H7 (cell line): Measurements from ENCODE around the gene DMAC1. TPM values are rescaled to one million over a fixed set of nuclear protein-coding genes. Genes with fewer than 3 reads are reported as not detected.
A peak's percentile ranks its signal among the peaks of the same experiment; 100 is the strongest.

Experiments
- DNase-seq: peaks from one replicate; pipeline ENCODE4 v3.0.0; 2012
- H3K27me3 ChIP-seq: 2 replicates; pipeline ENCODE4 v1.6.0; 2011; ENCODE audit warnings: mild to moderate bottlenecking, low read length; ENCODE audit not compliant: control insufficient read depth, insufficient read depth
- H3K36me3 ChIP-seq: replicated peaks from 2 replicates; pipeline ENCODE4 v1.5.1; 2011; ENCODE audit warnings: low read length; ENCODE audit not compliant: control insufficient read depth, insufficient read depth
- H3K4me3 ChIP-seq: 2 replicates; pipeline ENCODE4 v1.5.1; 2011; ENCODE audit warnings: low read depth, mild to moderate bottlenecking, control low read depth, low read length, moderate library complexity; ENCODE audit not compliant: insufficient read depth
- total RNA-seq: library from RNA; depleted of rRNA; stranded (reverse); fragments of >200 nt; shearing (Covaris generic); gene quantifications from 2 replicates; pipeline ENCODE4 v1.2.3, GENCODE V29; 2014; rRNA removed

DMAC1 gene, protein sequence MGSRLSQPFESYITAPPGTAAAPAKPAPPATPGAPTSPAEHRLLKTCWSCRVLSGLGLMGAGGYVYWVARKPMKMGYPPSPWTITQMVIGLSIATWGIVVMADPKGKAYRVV
- total RNA-seq, result 26.0 and 29.8 TPM in 2 replicates

DNA sequence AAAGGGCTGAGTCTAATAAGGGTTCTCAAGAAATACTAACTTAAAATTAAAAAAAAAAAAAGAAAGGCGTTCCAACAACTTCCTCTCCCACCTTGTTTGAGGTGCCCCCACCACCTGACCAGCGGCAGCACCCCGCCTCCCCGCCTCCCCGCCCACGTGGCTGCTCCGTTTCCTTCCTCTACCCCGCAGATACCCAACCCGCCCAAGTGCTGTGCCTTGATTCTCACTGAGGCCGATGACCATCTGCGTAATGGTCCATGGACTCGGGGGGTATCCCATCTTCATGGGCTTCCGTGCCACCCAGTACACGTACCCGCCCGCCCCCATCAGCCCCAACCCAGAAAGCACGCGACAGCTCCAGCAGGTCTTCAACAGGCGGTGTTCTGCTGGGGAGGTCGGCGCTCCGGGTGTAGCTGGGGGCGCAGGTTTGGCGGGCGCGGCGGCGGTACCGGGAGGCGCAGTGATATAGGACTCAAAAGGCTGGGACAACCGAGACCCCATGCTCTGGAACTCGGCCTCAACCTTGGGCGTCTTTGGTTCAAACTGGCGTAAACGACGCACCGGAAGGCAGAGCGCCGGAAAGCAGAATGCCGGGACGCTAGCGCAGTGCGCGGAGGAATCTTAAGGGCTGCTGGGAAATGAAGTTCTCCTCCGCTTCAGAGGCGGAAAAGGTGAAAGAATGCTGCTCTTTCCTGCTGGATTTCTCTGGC lies at the start of gene DMAC1:
Gene DMAC1, minus strand, starts transcription at position 545 of the 710 bp plus-strand sequence. Its CDS starts 44 bp downstream, at position 501.
- Histone ChIP-seq H3K27me3 (no peaks in the 10 kb centered on the region), H3K36me3 (peaks cover 2% of the 10 kb centered on the region), H3K4me3 (peak within 1 kb of the TSS; percentile 65)
- DNase-seq, result peak; percentile 80

DNA sequence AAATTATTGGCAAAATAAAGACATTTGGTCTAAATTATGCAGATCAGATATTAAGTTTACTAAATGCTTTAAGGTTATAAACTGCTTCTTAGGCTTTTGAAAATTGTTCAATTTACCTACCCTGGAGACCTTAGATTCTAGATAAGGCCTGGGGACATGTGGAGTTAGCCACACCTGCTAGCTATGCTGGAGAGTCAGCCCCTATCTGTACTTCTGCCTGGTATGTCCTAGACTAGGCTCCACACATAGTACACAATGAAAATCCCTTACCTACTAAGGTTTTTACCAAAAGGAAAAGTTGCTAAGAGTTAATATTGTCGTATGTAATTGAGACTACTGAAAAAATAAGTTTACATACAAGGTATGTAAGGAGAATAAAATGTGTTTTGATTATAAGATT lies 49.8 kb upstream of the DMAC1 start:
- H3K4me3 ChIP-seq, result no peak overlapping the region
- H3K27me3 ChIP-seq, result no peaks in the 10 kb centered on the region
- DNase-seq, result no peak
- H3K36me3 ChIP-seq, result no peaks in the 10 kb centered on the region

DNA sequence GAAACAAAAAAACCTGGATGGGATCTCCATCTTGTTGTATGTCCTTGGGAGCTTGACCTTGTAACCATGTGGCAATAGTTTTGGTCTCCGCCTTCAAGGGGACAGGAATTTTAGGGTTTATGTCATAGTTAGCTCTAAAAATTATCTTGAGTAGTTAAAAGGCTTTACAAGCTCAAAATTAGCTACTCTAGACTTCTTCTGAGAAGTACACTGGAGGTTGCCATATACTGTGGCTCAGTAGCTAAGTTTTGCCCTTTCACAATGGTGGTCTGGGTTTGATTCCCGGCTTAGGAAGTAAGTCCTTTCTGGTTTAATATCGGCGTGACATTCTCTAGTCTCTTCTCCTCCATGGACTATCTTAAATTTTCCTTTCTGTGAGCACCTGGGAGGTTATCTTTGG lies 48.9 kb upstream of the DMAC1 start:
- no peak for DNase-seq
- no peak overlapping the region for H3K4me3 ChIP-seq
- H3K36me3 ChIP-seq, result no peaks in the 10 kb centered on the region
- no peaks in the 10 kb centered on the region for H3K27me3 ChIP-seq

DNA sequence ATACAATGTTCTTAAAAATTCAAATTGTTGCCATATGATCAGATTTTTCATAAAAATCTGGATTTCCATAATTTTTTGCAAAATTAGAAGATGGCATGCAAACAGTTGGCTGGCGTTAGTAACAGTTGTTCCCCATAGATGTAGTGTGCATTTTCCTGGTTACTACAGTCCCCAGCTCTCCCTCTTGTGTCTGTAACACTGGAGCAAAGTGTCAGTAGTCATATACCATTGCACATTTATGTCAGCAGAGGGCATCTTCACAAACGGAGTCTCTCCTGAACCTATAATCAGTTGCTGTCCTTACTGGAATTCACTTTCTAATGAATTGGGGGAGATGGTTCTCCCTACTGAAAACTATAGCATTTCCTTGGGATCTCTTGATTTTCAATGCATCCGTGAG lies 44.7 kb upstream of the DMAC1 start:
- H3K36me3 ChIP-seq, result no peaks in the 10 kb centered on the region
- H3K27me3 ChIP-seq, result no peaks in the 10 kb centered on the region
- DNase-seq, result peak; percentile 9
- H3K4me3 ChIP-seq, result no peak overlapping the region

DNA sequence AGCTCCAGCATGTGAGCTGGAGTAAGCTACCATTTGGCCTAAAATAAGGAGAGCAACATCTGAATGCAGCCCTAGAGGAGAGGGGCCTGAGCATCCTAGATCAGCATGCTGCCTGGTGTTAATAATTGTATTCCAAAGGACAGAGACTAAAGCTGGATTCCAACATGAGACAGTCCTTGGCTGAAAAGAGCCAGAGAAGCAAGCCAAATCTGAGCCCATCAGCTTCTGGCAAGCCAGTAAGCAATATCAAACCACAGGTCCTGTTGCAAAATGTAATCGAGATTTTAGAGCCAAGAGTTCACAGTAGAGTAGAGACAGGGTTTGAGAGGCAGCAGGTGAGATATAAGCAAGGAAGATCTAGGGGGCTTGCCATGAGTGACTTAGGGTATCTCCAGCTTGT lies 42.3 kb upstream of the DMAC1 start:
- no peak overlapping the region for H3K4me3 ChIP-seq
- H3K27me3 ChIP-seq, result no peaks in the 10 kb centered on the region
- no peak for DNase-seq
- no peaks in the 10 kb centered on the region for H3K36me3 ChIP-seq

DNA sequence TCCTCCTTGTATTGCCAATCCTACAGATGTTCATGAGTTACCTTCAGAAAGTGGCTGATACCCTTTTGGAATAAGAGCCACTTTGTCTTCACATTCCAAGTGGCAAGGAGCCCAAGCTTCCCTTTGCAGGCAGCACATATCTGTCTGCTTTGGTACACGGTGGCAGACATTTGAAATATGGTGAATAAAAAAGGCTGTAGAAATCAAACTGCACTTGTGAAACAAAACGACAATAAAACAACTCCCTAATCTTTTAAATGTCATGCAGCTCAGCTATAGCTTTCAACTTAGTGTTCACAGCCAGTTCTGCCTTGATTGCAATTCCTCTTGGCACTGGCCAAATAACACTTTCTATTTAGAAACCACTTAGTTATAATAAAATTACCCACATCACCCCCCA lies 35.0 kb upstream of the DMAC1 start:
- H3K4me3 ChIP-seq, result no peak overlapping the region
- H3K36me3 ChIP-seq, result no peaks in the 10 kb centered on the region
- no peak for DNase-seq
- H3K27me3 ChIP-seq, result no peaks in the 10 kb centered on the region

GRCh38 chr9:7828334-7828733 lies 28.8 kb upstream of the DMAC1 start:
- H3K27me3 ChIP-seq, result no peaks in the 10 kb centered on the region
- no peak overlapping the region for H3K4me3 ChIP-seq
- H3K36me3 ChIP-seq, result no peaks in the 10 kb centered on the region
- no peak for DNase-seq

DNA sequence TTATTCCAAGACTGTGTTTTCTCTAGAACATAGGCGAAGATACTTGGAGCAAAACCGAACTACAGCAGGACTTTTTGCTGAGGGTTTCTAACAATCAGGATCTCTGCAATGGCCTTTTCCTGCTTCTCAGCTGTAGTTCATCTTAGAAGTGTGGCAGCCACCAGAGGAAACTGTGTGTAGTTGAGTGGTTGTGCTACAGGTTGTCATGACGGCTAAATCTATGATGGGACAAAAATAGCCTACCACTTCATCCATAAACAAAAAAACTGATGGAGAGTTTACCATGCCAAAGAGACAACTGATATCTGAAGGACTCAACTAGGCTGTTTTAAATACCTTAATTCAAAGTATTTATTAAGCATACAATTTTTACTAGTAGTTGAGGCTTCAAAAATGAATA lies 28.2 kb upstream of the DMAC1 start:
- Histone ChIP-seq H3K27me3 (no peaks in the 10 kb centered on the region), H3K4me3 (no peak overlapping the region), H3K36me3 (no peaks in the 10 kb centered on the region)
- DNase-seq, result no peak

GRCh38 chr9:7827056-7827455 lies 27.5 kb upstream of the DMAC1 start:
- Histone ChIP-seq H3K36me3 (no peaks in the 10 kb centered on the region), H3K27me3 (no peaks in the 10 kb centered on the region), H3K4me3 (no peak overlapping the region)
- DNase-seq, result no peak

DNA sequence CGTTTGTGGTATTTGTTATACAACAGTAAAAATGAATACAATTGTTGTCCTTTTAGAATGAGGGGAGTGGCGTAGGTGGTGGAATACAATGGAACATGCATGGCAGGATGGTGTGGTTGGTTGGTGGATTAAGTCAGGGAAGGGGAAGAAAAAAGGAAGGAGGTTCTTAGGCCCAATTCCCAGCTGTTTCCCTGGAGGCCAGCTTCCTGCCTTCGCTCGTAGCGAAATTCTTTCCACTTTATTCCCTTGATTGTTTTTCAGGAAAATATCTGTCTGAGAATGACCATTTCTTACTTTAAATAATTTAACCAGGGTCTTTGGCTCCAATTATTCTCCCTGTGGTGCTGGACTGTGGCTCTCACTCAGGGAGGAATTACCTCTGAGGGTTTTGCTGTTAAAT lies 24.1 kb upstream of the DMAC1 start:
- Histone ChIP-seq H3K4me3 (no peak overlapping the region), H3K27me3 (no peaks in the 10 kb centered on the region), H3K36me3 (no peaks in the 10 kb centered on the region)
- DNase-seq, result no peak

DNA sequence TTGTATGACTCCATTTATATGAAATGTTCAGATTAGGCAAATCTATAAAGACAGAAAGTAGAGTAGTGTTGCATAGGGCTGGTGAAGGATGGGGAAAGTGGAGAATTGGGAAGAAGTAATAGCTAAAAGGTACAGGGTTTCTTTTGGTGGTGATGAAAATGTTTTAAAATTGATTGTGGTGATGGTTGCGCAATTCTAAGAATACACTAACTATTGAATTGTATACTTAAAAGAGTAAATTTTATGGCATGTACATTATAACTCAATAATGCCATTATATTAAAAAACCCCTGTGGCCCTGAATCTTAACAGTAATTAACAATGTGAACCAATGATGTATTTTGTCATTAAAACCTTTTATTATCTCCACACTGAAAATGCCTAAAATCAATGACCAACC lies 20.4 kb upstream of the DMAC1 start:
- Histone ChIP-seq H3K4me3 (no peak overlapping the region), H3K27me3 (no peaks in the 10 kb centered on the region), H3K36me3 (no peaks in the 10 kb centered on the region)
- DNase-seq, result no peak

- H3K36me3 ChIP-seq, result no peaks in the 10 kb centered on the region
- no peaks in the 10 kb centered on the region for H3K27me3 ChIP-seq
- no peak for DNase-seq
- H3K4me3 ChIP-seq, result no peak overlapping the region
Observed at GRCh38 chr9:7816021-7816420, 16.4 kb upstream of the DMAC1 start.

GRCh38 chr9:7813030-7813429 lies 13.5 kb upstream of the DMAC1 start:
- no peak for DNase-seq
- H3K27me3 ChIP-seq, result no peaks in the 10 kb centered on the region
- H3K4me3 ChIP-seq, result no peak overlapping the region
- H3K36me3 ChIP-seq, result no peaks in the 10 kb centered on the region

GRCh38 chr9:7811677-7812076 lies 12.1 kb upstream of the DMAC1 start:
- no peak for DNase-seq
- Histone ChIP-seq H3K27me3 (no peaks in the 10 kb centered on the region), H3K36me3 (no peaks in the 10 kb centered on the region), H3K4me3 (no peak overlapping the region)

DNA sequence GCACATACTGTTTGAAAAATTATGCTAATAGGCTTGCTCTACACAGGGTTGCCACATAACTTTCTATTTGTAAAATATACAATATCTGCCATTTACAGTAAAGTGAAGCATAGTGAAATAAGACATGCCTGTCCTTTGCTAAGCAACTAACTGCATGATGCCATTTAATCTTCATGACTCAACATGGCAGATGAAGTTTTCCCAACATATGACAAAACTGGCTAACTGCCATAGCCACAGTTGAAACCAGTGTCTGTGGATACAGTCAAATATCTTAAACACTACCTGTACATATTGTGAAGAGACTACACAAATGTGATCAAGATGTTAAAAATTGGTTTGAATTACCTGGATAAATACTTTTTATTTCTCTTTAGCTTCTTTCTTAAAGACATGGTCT lies 3.1 kb upstream of the DMAC1 start:
- peaks cover 2% of the 10 kb centered on the region; the same call in 1 of the 2 replicates for H3K36me3 ChIP-seq
- DNase-seq, result no peak
- H3K27me3 ChIP-seq, result no peaks in the 10 kb centered on the region
- H3K4me3 ChIP-seq, result no peak overlapping the region

- no peak for DNase-seq
- H3K27me3 ChIP-seq, result no peaks in the 10 kb centered on the region
- H3K36me3 ChIP-seq, result peaks cover 2% of the 10 kb centered on the region
- H3K4me3 ChIP-seq, result no peak overlapping the region
Observed at GRCh38 chr9:7799944-7800285, 337 bp upstream of the DMAC1 start.
